Stimulated activated CD8-positive, alpha-beta memory T cell treated with anti-CD3 and anti-CD28 coated beads, Interleukin-12 subunit alpha, Interleukin-12 subunit beta, amount 100 ng/mL, for 1 hour (primary cell): ENCODE results near the gene NT5DC1.
"Not testable (repeated sequence)": the region's sequence is repeated elsewhere in the genome, so short reads cannot be mapped to it uniquely, and the experiment has no call there.

Experiments
- DNase-seq: peaks from one replicate; pipeline ENCODE4 v3.0.0-alpha.2; 2020; ENCODE audit warnings: low read depth

The NT5DC1 gene

DNA sequence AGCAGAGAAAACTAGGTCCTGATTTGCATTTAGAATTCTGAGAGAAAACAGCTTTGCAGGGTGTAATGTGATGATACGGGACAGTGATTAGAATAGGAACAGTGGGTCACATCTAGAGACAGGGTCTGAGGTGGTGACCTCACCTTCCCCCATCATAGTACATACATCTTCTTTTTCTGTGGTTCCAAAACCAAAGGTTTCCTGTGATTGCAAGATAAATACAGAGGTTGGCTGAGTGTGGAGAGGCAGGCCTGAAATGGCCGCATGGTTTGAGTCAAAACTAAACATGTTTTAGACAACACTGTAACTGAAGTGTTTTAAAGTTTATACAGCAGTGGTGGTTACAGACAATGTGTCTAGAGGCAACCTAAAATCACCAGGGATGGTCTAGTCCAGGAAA is 10.4 kb upstream of the NT5DC1 start:
- DNase-seq = no peak

DNA sequence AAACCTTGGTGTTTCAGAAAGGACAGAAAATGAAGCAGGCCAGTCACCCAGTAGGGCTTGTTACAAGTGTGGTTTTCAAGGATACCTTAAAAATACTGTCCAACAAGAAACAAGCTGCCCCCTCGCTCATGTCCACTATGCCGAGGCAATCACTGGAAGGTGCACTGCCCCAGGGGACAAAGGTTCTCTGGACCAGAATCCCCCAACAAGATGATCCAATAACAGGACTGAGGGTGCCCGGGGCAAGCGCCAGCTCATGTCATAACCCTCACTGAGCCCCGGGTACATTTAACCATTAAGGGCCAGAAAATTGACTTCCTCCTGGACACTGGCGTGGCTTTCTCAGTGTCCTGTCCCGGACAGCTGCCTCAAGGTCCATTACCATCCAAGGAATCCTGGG is 6.6 kb upstream of the NT5DC1 start:
- no peak for DNase-seq

DNA sequence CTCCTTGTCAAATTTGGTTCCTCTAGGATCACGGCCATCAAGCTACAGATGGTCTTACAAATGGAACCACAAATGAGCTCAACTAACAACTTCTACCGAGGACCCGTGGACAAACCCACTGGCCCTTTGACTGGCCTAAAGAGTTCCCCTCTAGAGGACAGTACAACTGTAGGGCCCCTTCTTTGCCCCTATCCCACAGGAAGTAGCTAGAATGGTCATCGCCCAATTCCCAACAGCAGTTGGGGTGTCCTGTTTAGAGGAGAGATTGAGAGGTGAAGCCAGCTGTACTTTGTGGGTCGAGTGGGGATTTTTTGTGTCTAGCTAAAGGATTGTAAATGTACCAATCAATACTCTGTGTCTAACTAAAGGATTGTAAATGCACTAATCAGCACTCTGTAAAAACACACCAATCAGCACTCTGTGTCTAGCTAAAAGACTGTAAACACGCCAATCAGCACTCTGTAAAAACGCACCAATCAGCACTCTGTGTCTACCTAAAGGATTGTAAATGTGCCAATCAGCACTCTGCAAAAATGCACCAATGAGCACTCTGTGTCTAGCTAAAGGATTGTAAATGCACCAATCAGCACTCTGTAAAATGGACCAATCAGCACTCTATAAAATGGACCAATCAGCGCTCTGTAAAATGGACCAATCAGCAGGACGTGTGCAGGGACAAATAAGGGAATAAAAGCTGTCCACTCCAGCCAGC is 4.4 kb upstream of the NT5DC1 start:
- DNase-seq = not testable (repeated sequence)

DNA sequence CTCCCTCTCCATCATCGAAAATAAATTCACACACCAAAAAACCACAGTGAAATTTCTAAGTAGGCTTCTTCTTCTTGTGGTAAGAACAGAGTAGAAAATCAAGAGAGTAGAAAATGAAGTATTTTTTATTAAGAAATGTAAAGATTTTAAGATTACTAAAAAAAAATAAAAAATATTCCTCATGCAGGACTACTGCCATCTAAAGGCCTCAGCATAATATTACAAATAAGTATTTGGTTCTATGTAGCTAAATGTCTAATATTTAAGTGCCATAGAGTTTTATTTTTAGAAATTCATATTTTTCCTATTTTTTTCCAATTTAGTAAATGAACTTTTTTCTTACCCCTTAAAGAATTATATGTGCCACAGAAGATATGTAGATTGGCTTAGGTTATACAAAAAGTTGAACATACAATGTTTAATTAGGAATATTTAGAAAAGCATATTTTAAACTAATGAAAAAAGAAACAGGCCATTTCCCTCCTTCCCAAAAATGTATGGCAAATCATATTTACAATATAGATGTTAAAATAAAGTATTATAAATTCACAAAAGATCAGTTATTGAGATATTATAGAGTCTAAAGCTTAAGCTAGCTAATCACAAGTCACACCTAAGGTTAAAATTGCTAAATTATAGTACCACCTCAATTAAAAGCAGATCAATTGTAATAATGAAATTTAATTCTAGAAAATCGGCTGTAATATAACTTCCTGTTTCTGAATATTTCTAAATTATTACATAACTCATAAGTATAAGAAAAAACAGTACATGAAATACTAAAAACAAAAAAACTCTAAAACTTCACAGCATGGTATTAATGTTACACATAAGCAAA is 3.5 kb upstream of the NT5DC1 start:
- no peak for DNase-seq

DNA sequence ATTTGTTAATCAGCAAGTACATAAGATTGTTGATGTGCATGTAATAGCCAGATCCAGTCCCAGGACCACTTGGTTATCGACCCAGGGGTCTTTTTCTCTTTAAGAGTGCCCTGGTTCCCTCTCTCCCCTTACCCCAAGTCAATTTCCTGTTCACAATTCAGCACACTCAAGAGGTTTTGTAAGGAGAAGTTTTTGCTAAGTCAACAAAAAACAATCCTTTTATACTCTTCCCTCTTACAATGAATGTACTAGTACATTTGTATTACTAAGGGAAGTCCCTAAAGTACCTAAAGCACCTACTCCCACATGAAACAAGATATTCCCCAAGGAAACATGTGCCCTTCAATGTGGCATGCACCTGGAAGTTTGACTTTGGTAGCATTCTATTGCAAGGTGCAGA is 1.6 kb upstream of the NT5DC1 start:
- DNase-seq = no peak

DNA sequence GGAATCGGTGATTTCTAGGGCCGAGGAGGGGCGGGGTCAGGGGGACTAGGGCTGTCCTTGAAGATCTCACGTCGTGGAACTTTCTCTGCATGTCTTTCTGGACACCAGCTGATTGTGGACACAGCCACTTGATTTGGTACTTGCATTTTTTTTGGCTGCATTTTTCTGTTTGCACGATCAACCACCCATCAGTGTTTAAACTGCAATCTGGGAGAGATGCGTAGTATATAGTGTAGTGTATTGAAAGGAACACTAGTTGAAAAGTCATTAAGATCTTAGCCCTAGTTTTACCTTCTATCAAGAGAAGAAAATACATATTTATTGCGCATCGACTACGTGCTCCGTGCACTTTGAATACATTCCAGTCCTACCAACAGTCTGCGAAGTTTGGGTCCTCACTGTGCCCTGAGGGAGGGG is 657 bp downstream of the NT5DC1 start:
- no peak for DNase-seq

DNA sequence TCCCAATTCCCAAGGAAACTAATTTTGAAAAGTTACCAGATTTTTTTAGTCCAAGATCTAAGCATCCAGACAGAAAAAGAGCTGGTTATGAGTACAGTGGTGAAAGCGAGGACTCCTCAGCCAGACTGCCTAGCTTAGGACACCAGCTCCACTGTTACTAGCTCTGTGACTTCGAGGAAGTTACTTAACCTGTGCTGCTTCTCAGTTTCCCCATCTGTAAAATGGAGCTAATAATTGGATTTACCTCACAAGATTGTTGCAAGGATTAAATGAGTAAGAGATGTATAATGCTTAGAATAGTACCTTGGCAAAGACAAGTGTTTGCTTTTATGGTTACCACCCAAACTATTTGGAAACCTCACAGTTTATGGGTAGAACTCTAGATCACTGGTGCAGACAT is 1.1 kb downstream of the NT5DC1 start:
- no peak for DNase-seq

DNA sequence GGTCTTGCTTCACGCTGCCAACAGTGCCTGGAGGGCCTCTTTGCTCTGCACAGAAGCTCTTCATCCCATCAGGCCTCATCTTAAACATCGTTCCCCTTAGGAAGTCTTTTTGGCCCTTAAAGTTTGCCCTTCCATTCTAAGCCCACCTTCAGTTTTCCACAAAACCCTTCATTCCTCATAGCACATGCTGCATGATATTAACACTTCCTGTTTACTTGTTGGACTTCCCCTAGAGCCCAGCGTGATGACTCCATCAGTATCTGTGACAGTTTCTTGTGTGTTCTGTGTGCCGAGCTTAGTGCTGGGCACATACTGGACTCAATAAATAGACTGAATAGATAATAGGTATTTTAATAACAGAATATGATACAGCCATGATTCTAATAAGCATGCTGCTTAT is 2.2 kb downstream of the NT5DC1 start:
- no peak for DNase-seq

DNA sequence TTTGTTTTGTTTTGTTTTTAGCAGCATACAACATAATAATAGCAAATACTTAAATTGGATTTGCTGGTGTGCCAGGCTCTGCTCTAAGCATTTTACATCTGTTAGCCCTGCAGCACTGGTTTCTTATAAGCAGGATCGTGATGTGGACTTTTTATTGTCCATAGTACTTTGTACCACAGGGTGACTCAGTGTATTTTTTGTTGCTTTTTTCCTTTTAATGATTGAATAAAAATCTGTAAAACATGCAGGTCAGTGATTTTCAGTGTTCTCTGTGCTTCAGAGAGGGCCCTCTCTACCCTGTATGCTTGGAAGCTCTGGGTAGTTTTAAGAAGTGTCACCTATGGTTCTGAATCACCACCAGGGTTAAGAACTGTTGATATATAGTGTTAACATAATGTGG is 4.0 kb downstream of the NT5DC1 start:
- DNase-seq = no peak

DNA sequence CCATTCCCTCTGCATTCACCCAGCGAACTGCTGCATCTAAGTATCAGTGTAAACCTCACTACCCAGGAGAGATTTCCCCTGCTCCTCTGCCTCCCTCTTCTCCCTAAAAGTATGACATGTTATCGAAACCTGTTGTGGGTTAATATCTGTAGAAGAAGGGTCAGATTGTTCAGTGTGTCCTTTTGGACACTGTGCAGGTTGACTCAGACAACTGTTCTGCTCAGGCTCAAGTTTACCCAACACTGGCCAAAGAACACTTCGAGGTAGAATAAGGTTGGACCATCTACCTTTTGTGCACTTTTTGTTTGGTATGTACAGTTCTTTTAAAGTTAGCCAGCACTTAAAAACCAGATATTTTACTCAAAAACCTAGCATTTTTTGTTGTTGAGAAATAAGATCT is 4.6 kb downstream of the NT5DC1 start:
- DNase-seq = no peak

DNA sequence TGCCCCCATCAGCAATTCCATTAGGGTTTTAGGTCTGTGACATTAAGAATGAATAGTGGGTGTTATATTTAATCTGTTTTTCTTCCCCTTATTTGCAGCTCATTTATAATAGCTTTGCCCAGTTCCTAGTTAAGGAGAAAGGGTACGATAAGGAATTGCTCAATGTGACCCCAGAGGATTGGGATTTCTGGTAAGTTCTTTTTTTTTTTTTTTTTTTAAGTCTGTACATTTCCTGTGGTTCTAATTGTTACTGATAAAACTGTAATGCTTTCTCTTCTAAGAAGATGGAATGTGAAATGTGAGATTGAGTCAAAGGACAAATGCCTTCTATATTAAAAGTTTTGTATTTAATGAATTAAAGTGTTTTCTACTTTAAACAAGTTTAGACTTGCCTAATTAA is 5.5 kb downstream of the NT5DC1 start:
- DNase-seq = no peak

DNA sequence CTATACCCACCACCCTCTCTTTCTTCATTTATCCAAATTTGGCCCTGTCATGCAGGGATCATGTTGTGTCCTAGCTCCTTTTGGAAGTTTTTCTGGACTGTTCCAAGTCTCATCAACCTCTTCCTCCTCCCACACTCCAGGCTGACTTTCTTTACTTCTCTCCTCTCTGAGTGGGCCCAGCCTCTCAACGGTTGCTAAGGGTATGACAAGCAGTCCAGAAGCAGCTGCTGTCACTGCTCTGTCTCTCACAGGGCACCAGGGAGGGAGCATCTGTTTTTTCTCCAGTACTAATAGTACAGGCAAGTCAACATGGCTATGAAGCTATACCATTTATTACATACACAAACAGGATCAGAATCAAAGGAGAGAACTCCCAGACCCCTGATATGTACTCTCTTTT is 8.2 kb downstream of the NT5DC1 start:
- no peak for DNase-seq

DNA sequence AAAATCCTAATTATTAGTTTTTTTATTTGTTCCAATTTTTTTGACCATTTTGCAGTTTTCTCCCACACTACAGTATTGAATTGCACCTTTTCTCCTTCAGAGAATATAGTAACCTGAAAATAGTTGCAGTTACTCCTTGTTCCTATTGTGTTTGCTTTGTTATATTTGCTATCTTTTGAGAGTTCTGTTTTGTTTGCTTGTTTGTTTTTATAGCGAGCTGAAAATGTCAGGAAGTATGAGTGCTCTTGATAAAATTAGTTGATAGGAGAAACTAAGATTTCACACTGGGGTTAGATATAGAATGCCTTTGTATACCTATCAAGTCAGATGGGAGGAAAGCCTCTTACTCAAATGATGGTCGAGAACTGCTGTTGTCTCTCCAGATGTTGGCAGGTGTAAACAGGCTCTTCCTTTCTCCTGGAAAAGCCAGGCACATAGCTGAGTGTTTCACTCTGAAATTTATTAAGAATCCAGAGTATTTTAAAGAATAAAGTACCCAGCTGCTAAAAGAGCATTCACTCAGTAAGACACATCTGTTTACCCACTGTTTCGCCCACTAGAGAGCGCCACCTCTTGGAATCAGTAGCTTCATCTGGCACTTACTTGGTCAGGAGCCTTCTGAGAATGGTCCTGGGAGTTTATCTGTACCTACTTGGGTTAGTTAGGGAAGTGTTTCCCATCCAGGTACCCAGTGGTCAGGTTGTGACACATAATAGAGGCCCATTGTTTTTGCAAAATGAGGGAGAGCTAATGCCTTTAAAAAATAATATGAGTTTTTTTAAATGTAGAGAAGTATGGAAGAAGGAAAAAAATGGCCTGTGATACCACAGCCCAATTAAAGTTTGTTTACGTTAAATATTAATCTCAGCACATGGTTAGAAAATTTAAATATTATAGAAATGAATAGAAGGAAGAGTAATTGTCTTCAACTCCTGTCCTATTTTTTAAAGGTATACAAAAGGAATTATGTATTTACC is 11.2 kb downstream of the NT5DC1 start:
- DNase-seq = no peak

DNA sequence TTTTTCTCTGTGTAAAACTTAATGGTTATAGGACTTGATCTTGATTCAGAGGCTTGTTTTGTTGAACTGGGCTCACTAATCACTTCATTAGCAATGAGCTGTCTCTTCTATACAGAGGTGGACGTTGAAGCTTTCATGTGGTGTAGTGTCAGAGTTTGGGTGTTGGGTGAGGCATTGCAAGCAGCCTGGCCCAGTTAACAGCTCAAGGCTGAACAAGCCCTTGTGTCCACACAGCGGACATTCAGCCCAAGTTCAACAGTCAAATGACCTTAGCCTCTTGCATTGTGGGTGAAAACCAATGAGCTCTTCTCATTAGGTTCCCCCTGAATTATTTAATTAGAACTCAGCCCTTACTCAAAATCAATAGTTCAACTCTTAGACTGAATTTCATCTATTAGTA is 12.7 kb downstream of the NT5DC1 start:
- no peak for DNase-seq

DNA sequence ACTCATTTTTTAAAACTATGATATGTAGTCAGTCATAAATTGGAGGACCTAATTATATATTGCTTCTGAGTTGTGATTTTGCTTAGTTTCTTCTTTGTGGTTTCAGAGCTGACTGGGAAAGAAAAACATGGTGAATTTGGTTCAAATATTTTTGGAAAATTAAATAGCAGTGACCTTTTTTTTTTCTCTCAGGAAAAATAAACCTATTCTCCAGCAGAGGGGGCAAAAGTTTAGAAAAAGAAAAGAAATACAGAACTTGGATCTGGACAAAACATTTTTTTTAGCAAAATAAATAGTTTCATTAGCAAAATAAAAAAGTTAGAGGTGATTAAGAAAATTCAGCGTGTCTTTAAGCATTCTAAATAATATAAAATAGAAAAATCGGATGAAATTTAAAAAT is 15.1 kb downstream of the NT5DC1 start:
- DNase-seq = no peak

DNA sequence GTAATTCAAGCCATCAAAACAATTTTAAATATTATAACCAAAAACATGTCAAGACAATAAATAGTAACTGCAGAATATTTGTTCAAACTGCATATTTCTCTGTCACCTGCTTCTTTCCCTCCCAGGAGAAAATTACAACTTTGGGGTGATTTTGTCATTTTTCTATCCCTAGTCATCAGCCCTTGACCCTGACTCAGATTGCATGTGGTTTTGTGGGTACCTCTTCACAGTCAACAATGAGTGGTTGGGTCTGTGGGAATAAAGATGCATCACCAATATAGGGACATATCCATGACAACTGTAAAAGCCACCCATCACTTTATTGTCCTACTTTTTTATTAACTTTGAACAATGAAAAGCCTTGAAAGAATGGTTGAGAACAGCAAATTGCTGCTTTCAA is 18.0 kb downstream of the NT5DC1 start:
- no peak for DNase-seq

DNA sequence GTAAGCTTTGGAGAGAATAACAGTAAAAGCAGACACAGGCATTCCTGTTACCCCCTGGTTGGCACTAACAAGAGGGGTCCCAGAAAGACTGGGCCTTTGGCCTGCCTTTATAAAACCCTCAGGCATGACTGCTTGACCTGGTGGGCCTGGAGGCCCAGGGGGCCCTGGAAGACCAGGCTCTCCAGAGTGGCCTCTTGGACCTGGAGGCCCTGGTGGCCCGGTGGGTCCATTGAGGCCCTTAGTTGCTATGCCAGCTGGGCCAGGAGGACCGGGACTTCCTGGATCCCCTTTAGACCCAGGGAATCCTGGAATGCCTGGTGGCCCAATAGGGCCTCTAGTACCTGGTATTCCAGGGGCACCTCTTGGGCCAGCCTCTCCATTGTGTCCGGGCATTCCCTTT is 19.8 kb downstream of the NT5DC1 start:
- DNase-seq = no peak

DNA sequence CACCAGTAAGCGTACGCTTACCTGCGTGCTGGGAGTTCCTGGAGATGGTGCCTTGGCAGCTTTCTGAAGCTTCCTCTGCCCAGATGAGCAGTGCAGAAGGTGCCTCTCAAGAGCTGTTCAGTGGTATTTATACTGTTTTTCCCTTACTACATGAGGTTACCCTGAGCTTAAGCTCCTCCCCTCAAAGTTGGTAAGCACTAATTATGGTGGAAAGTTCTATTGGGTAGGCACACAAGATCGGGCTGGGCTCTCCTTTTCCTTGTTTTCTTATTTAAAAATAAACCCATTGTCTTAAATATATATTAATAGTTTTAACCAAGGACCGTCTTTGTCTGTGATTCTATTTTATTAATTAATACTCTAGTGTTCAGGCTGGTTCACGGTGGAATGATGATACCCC is 25.4 kb downstream of the NT5DC1 start, which contains the start of gene COL10A1:
TSS of gene COL10A1 (minus strand) at position 101 of the 400 bp plus-strand sequence. CDS start 640 bp downstream, outside the sequence.
- no peak for DNase-seq

DNA sequence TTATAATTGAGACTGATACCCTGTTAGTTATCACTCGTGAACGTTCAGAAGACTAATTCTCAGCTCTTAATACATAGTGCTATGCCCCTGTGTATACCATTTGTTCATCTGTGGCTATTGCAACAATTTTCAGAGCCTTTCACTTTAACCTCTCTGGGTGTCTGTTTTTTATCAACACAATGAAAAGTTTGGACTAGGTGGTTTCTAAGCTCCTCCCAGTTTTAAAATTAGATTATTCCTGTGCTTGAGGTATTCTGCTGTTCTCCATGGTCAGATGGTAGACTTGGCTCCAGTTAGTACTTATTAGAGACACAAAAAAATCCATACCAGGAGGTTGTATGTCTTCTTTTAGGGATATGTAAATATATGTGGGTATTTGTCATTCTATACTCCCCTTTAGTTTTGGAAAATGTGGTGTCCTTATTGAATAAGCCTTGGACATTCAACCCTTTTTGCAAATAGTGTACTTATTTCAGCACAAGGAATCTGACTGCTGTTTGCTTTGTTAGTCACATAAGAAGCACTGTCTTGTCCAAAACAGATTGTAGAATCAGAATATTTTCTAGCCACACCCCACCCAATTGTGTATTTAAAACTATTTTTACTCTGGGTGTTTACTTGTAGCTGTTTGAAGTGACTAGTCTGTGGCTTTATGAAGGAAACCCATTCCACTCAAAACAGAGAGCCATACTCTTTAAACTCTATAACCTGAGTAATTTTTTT is 27.3 kb downstream of the NT5DC1 start:
- no peak for DNase-seq

DNA sequence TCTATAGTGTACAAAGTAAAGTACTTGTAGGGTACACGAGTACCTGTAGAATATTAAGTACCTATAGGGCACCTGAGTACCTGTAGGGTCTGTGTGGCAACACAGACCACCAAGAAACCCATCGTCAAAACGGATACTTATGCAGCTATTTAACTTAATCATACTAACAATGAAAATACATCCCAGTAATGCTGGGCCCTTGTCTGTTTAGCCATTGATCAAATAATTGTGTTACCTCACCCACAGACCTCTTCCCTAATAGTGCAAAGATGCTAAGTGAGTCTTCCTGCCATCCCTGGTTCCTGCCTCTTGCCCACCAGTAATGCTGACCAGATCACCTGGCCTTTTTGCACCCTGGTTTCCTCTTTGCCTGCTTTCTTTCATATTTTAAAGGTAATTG is 32.8 kb downstream of the NT5DC1 start:
- DNase-seq = no peak

DNA sequence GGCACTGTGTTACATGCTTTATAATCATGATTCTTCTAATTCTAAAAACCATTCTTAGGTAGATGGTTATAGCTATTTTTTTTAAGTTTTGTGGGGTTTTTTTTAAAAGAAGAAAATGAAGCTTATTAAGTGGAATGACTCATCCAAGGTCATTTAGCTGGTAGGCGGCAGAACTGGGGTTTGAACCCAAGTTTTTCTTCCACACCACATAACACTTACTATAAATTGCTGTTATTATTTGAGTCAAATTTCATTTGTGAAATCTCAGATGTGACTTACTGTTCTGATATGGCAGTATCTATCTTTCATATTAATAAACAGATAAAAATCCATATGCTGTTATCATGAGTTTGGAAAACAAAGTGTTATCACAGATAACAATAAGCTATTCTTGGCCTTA is 35.7 kb downstream of the NT5DC1 start:
- DNase-seq = no peak

DNA sequence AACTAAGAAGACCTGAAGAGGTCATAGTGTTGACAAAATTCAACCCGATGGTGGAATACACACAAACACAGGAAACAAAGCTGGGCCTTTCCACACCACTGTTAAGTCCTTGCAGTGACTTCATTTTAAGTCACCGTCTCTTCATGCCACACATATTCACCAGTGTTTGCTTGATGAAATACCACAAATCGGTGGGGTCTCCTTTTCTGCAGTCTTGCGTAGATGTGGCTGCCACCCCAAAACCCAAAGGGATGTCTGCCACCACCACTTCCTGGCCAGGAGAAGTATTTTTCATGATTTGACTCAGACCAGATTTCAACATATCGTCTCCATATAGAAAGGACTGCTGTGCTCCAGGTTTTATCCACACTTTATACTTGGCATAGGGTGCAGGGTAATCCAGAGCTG is 36.3 kb downstream of the NT5DC1 start:
- peak; percentile 1 for DNase-seq
